HEK293 (cell line): Measurements from ENCODE around the gene ADCK2.

ENCODE experiments used
- CTCF ChIA-PET: fragments of 350-600 bp; formaldehyde crosslinking; extraction: SDS; loops from one replicate; lab custom pipeline; 2021; ENCODE audit warnings: antibody characterized with exemption; lab: Yijun Ruan, JAX
- POLR2A ChIA-PET: fragments of 300-600 bp; formaldehyde crosslinking; extraction: SDS; loops from one replicate; lab custom pipeline; 2020; ENCODE audit warnings: antibody characterized with exemption, inconsistent platforms; lab: Yijun Ruan, JAX
- H3K27ac ChIP-seq: fragments of 200-500 bp; sonication (Bioruptor generic); 2 replicates; pipeline ENCODE4 v1.5.1; 2014; ENCODE audit warnings: low read depth, low read length, control low read depth, inconsistent platforms; ENCODE audit errors: extremely low read depth
- H3K36me3 ChIP-seq, 2 experiments: fragments of 200-500 bp in 1 of 2; sonication (Bioruptor generic) in 1 of 2; 1 replicate in 1 of 2; 2 replicates in 1 of 2; pipeline ENCODE4 v1.5.1; 2014 to 2017; ENCODE audit warnings: inconsistent platforms in 2 of 2, low read length in 2 of 2; ENCODE audit not compliant: control insufficient read depth in 2 of 2, insufficient read depth in 1 of 2
- H3K4me1 ChIP-seq: fragments of 200-500 bp; sonication (Bioruptor generic); 2 replicates; pipeline ENCODE4 v1.5.1; 2014; ENCODE audit warnings: mild to moderate bottlenecking, low read length, inconsistent platforms; ENCODE audit not compliant: control insufficient read depth, insufficient read depth
- H3K4me3 ChIP-seq: 2 replicates; pipeline ENCODE4 v1.5.1; 2011; ENCODE audit warnings: low read depth, mild to moderate bottlenecking, control low read depth, low read length, moderate library complexity
- H3K9me3 ChIP-seq: fragments of 200-500 bp; sonication (Bioruptor generic); 2 replicates; pipeline ENCODE4 v1.5.1; 2014; ENCODE audit warnings: low read depth, low read length, inconsistent platforms; ENCODE audit not compliant: control insufficient read depth, insufficient read depth
- TRIM28 ChIP-seq: IDR thresholded peaks from 2 replicates; pipeline ENCODE4 v1.6.1; 2011; ENCODE audit warnings: low read length, control low read depth, borderline replicate concordance
- ZBTB17 ChIP-seq: fragments of 450-650 bp; formaldehyde crosslinking; IDR thresholded peaks from 2 replicates; pipeline ENCODE4 v1.5.1; 2016; ENCODE audit warnings: missing biosample characterization, missing genetic modification characterization
- ZNF16 ChIP-seq: fragments of 450-650 bp; formaldehyde crosslinking; IDR thresholded peaks from 2 replicates; pipeline ENCODE4 v1.5.1; 2016; ENCODE audit warnings: low read depth, missing biosample characterization, missing genetic modification characterization
- ZNF324 ChIP-seq: fragments of 450-650 bp; formaldehyde crosslinking; IDR thresholded peaks from 2 replicates; pipeline ENCODE4 v1.5.1; 2016; ENCODE audit warnings: missing biosample characterization, missing genetic modification characterization
- ZNF610 ChIP-seq: fragments of 450-650 bp; formaldehyde crosslinking; IDR thresholded peaks from 2 replicates; pipeline ENCODE4 v1.5.1; 2016; ENCODE audit warnings: missing biosample characterization, missing genetic modification characterization, borderline replicate concordance
- ZNF623 ChIP-seq: fragments of 450-650 bp; formaldehyde crosslinking; IDR thresholded peaks from 2 replicates; pipeline ENCODE4 v1.5.1; 2016; ENCODE audit warnings: missing biosample characterization, missing genetic modification characterization
- ZNF629 ChIP-seq: fragments of 450-650 bp; formaldehyde crosslinking; IDR thresholded peaks from 2 replicates; pipeline ENCODE4 v1.5.1; 2017; ENCODE audit warnings: missing biosample characterization, missing genetic modification characterization
- ZNF701 ChIP-seq: fragments of 450-650 bp; formaldehyde crosslinking; IDR thresholded peaks from 2 replicates; pipeline ENCODE4 v1.5.1; 2016; ENCODE audit warnings: missing biosample characterization, missing genetic modification characterization
- ZNF777 ChIP-seq: fragments of 450-650 bp; formaldehyde crosslinking; IDR thresholded peaks from 2 replicates; pipeline ENCODE4 v1.5.1; 2017; ENCODE audit warnings: missing biosample characterization, missing genetic modification characterization, borderline replicate concordance
- ZXDB ChIP-seq: fragments of 450-650 bp; formaldehyde crosslinking; IDR thresholded peaks from 2 replicates; pipeline ENCODE4 v1.5.1; 2016; ENCODE audit warnings: missing biosample characterization, missing genetic modification characterization
- TF ChIP-seq, protein P1 (sequence below): IDR thresholded peaks from 2 replicates; pipeline ENCODE4 v1.6.1; 2011; ENCODE audit warnings: mild to moderate bottlenecking, low read depth, low read length, borderline replicate concordance
- TF ChIP-seq, protein P2 (sequence below): fragments of 450-650 bp; formaldehyde crosslinking; IDR thresholded peaks from 2 replicates; pipeline ENCODE4; 2016; ENCODE audit warnings: missing biosample characterization, missing genetic modification characterization
- TF ChIP-seq, protein P3 (sequence below): fragments of 450-650 bp; IDR thresholded peaks from 2 replicates; pipeline ENCODE4 v1.5.1; 2018; ENCODE audit warnings: missing biosample characterization, mild to moderate bottlenecking, missing genetic modification characterization
- TF ChIP-seq, protein P4 (sequence below): fragments of 450-650 bp; formaldehyde crosslinking; IDR thresholded peaks from 2 replicates; pipeline ENCODE4 v1.5.1; 2016; ENCODE audit warnings: missing biosample characterization, missing genetic modification characterization
- TF ChIP-seq, protein P5 (sequence below): fragments of 450-650 bp; formaldehyde crosslinking; IDR thresholded peaks from 2 replicates; pipeline ENCODE4 v1.5.1; 2016; ENCODE audit warnings: missing biosample characterization, missing genetic modification characterization

Gene ADCK2

DNA sequence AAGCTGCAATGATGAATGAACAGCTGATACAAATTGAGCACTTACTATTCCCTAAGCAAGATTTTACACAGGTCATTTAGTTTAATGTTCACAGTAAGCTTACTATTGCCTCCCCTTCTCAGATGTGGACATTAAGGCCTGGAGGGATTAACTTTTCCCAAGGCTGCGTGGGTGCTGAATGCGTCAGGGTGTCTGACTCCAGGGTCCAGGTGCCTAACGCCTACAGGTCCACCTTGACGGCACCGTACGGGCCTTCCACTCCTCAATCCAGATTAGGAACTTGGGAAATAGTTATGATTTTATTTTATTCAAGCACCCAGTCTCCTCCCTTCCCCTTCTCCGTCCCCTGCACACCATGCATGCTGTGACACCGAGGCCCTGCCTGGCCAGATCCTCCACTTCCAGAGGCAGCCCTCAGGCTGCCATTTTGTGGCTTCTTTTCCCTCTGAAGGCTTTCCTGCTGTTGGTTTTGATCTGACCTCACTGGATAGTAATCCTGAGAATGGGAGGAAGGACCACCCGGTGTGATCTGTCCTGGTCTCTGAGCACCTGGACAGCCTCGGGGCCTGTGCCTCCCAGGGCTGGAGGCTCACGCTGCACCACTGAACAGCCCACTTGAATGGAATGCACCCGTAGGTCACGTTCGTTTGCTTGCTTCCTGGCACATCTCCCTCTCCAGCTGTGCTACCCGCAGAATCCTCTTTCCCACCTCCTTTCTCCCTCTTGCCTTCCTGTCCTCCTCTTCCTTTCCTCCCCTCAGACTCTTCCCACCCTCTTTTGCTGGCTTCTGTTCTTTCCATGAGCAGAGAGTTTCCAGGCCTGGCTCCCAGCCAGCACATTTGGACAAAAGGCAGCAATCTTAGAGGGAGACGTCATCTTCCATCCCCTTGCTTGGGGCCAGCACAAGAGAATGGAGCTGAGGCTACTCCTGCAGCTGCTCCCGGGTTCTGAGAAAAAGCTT, 46.6 kb upstream of the ADCK2 start (continued):
- 0 out of 2 replicates have a peak, but pooled peaks have one; percentile 48 for TF ChIP-seq ZNF324 (tag by site-specific recombination)
- TF ChIP-seq, all 188 proteins: peak for 51

DNA sequence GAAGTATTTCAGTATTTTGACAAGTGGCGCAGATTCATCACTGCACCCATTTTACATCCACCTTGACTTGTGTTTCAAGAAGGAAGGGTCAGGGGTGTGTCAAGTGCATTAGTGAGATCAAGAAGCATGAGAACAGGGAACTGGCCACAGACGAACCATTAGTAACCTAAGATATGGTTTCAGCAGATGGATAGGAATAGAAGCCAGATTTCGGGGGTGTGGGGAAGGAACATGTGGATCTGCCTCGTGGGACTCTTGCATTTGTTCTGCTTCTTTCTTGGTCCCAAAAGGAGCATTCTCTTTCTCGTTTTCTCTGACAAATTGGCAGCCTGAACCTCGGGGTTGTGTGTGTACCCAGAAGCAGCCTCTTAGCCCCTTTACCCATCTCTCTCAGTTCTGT, 41.7 kb upstream of the ADCK2 start:
- POLR2A ChIA-PET, result interaction anchor here (1.1 kb wide), 1 partner anchor 10 kb away, joined by 4 read pairs; the partner anchor contains the start of gene DENND2A
- Histone ChIP-seq H3K4me3 (no peak overlapping the region), H3K4me1 (no peaks in the 10 kb centered on the region), H3K27ac (no peak overlapping the region), H3K9me3 (no peaks in the 10 kb centered on the region), H3K36me3 (no peaks in the 10 kb centered on the region)
- CTCF ChIA-PET, result interaction anchor here (1.4 kb wide), 1 partner anchor 114 kb away, joined by 4 read pairs; no protein-coding TSS in a partner anchor
- TF ChIP-seq, protein P1, sequence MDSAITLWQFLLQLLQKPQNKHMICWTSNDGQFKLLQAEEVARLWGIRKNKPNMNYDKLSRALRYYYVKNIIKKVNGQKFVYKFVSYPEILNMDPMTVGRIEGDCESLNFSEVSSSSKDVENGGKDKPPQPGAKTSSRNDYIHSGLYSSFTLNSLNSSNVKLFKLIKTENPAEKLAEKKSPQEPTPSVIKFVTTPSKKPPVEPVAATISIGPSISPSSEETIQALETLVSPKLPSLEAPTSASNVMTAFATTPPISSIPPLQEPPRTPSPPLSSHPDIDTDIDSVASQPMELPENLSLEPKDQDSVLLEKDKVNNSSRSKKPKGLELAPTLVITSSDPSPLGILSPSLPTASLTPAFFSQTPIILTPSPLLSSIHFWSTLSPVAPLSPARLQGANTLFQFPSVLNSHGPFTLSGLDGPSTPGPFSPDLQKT, result no peak
- TF ChIP-seq, protein P2, sequence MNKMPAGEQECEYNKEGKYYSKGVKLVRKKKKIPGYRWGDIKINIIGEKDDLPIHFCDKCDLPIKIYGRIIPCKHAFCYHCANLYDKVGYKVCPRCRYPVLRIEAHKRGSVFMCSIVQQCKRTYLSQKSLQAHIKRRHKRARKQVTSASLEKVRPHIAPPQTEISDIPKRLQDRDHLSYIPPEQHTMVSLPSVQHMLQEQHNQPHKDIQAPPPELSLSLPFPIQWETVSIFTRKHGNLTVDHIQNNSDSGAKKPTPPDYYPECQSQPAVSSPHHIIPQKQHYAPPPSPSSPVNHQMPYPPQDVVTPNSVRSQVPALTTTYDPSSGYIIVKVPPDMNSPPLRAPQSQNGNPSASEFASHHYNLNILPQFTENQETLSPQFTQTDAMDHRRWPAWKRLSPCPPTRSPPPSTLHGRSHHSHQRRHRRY, result no peak
- no peak for TF ChIP-seq ZXDB (tag by site-specific recombination)
- TF ChIP-seq ZNF629 (tag by site-specific recombination), result no peak

DNA sequence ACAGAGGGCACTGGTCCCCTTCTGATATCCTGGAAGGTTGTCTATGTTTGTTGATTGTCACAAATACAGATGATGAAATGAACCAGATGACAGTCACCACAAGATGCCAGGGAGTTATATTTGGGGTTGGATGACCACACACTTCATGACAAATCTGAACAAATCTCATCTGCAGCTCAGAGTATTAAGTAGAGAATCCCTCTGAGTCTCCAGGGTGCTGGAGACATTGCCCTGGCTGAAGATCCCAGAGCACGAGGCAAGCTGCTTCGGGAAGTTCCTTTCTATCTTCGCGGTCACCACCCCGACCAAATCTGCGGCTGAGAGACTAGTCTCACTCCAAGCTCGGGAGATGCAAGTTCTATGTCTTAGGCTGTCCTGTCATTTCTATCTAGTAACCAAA, 41.1 kb upstream of the ADCK2 start:
- no peak overlapping the region for H3K27ac ChIP-seq
- H3K4me3 ChIP-seq, result no peak overlapping the region
- H3K9me3 ChIP-seq, result no peaks in the 10 kb centered on the region
- TF ChIP-seq, protein P3, sequence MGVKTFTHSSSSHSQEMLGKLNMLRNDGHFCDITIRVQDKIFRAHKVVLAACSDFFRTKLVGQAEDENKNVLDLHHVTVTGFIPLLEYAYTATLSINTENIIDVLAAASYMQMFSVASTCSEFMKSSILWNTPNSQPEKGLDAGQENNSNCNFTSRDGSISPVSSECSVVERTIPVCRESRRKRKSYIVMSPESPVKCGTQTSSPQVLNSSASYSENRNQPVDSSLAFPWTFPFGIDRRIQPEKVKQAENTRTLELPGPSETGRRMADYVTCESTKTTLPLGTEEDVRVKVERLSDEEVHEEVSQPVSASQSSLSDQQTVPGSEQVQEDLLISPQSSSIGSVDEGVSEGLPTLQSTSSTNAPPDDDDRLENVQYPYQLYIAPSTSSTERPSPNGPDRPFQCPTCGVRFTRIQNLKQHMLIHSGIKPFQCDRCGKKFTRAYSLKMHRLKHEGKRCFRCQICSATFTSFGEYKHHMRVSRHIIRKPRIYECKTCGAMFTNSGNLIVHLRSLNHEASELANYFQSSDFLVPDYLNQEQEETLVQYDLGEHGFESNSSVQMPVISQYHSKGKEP, result no peak
- no peak for TF ChIP-seq ZNF16
- TF ChIP-seq, protein P4, sequence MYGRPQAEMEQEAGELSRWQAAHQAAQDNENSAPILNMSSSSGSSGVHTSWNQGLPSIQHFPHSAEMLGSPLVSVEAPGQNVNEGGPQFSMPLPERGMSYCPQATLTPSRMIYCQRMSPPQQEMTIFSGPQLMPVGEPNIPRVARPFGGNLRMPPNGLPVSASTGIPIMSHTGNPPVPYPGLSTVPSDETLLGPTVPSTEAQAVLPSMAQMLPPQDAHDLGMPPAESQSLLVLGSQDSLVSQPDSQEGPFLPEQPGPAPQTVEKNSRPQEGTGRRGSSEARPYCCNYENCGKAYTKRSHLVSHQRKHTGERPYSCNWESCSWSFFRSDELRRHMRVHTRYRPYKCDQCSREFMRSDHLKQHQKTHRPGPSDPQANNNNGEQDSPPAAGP (tag by site-specific recombination), result no peak
- TF ChIP-seq TRIM28, result no peak
- TF ChIP-seq ZNF777 (tag by site-specific recombination), result no peak
- TF ChIP-seq ZNF623 (tag by site-specific recombination), result no peak
- TF ChIP-seq ZNF610 (tag by site-specific recombination), result no peak
- TF ChIP-seq ZBTB17 (tag by site-specific recombination), result no peak
- TF ChIP-seq, protein P5, sequence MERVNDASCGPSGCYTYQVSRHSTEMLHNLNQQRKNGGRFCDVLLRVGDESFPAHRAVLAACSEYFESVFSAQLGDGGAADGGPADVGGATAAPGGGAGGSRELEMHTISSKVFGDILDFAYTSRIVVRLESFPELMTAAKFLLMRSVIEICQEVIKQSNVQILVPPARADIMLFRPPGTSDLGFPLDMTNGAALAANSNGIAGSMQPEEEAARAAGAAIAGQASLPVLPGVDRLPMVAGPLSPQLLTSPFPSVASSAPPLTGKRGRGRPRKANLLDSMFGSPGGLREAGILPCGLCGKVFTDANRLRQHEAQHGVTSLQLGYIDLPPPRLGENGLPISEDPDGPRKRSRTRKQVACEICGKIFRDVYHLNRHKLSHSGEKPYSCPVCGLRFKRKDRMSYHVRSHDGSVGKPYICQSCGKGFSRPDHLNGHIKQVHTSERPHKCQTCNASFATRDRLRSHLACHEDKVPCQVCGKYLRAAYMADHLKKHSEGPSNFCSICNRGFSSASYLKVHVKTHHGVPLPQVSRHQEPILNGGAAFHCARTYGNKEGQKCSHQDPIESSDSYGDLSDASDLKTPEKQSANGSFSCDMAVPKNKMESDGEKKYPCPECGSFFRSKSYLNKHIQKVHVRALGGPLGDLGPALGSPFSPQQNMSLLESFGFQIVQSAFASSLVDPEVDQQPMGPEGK (tag by site-specific recombination), result no peak
- no peak for TF ChIP-seq ZNF701 (tag by site-specific recombination)
- H3K4me1 ChIP-seq, result no peaks in the 10 kb centered on the region
- H3K36me3 ChIP-seq, result no peaks in the 10 kb centered on the region
- ChIA-PET POLR2A (interaction anchor here (1.1 kb wide), 1 partner anchor 9 kb away, joined by 4 read pairs; the partner anchor contains the start of gene DENND2A), CTCF (interaction anchor here (1.4 kb wide), 1 partner anchor 114 kb away, joined by 4 read pairs; no protein-coding TSS in a partner anchor)
